K562 (cell line): ENCODE data around the gene KLHDC7B. TPM values are rescaled to one million over a fixed set of nuclear protein-coding genes. Genes with fewer than 3 reads are reported as not detected.

Source experiments
- ATF2 ChIP-seq: sonication (generic); formaldehyde crosslinking; IDR thresholded peaks from 2 replicates; pipeline ENCODE4 v1.8.1; 2022; ENCODE audit warnings: missing genetic modification reagents
- E2F6 ChIP-seq, 2 experiments: IDR thresholded peaks; 2 replicates each; pipeline ENCODE4 v1.6.1; 2011; ENCODE audit warnings: borderline replicate concordance in 1 of 2, control low read depth in 1 of 2, low read depth in 1 of 2, low read length in 1 of 2, mild to moderate bottlenecking in 1 of 2, mixed read lengths in 1 of 2, moderate library complexity in 1 of 2; ENCODE audit not compliant: insufficient read depth in 1 of 2, insufficient read length in 1 of 2, poor library complexity in 1 of 2, severe bottlenecking in 1 of 2; ENCODE audit errors: extremely low read depth in 1 of 2
- FOXJ3 ChIP-seq: sonication (generic); formaldehyde crosslinking; IDR thresholded peaks from 2 replicates; pipeline ENCODE4 v1.4.0; 2020; ENCODE audit warnings: mild to moderate bottlenecking, missing genetic modification reagents
- HMBOX1 ChIP-seq: sonication (generic); IDR thresholded peaks from 2 replicates; pipeline ENCODE4 v1.6.1; 2016
- MBD2 ChIP-seq: sonication (generic); IDR thresholded peaks from 2 replicates; pipeline ENCODE4 v1.6.1; 2016; ENCODE audit warnings: low read depth, borderline replicate concordance
- NR2C1 ChIP-seq, 2 experiments: fragments of 450-650 bp; IDR thresholded peaks; 2 replicates each; pipeline ENCODE4 v1.6.1; 2017; ENCODE audit warnings: mild to moderate bottlenecking in 2 of 2, antibody characterized with exemption in 1 of 2, inconsistent platforms in 1 of 2, missing compliant biosample characterization in 1 of 2, missing genetic modification characterization in 1 of 2
- SMAD1 ChIP-seq: fragments of 150-350 bp; IDR thresholded peaks from 2 replicates; pipeline ENCODE4 v1.6.1; 2014; ENCODE audit warnings: low read length, low read depth; ENCODE audit not compliant: partially characterized antibody
- ZNF232 ChIP-seq: sonication (generic); formaldehyde crosslinking; IDR thresholded peaks from 2 replicates; pipeline ENCODE4 v1.8.0; 2022; ENCODE audit warnings: mild to moderate bottlenecking, missing genetic modification reagents
- ZNF324 ChIP-seq: fragments of 250-450 bp; sonication (Bioruptor Pico); IDR thresholded peaks from 2 replicates; pipeline ENCODE4 v1.4.0; 2020; ENCODE audit warnings: mild to moderate bottlenecking
- ZNF354B ChIP-seq: fragments of 250-450 bp; sonication (Bioruptor Pico); IDR thresholded peaks from 2 replicates; pipeline ENCODE4 v1.4.0; 2020
- ZNF589 ChIP-seq: fragments of 200-800 bp; sonication (Bioruptor generic); IDR thresholded peaks from 2 replicates; pipeline ENCODE4 v1.6.1; 2016; ENCODE audit warnings: low read depth, missing genetic modification characterization, missing compliant biosample characterization
- ZNF717 ChIP-seq: fragments of 250-450 bp; sonication (Bioruptor Pico); IDR thresholded peaks from 2 replicates; pipeline ENCODE4 v1.5.0; 2021
- polyA plus RNA-seq, 8 experiments: library from polyadenylated mRNA; depleted of rRNA in 4 of 8; stranded (reverse) in 5 of 8; unstranded in 3 of 8; fragments of >200 nt; fragmentation: Nextera tagmentation in 2 of 8; fragmentation: Illumina TruSeq in 1 of 8; extraction: Ambion mirVana in 2 of 8; extraction: Trizol in 1 of 8; gene quantifications; 2 replicates each; pipeline versions ENCODE4 v1.2.1 to v1.2.3, GENCODE V29; 2011 to 2014; ENCODE audit warnings: inconsistent platforms in 1 of 8, missing spikeins in 1 of 8
- total RNA-seq, 7 experiments: library from RNA; depleted of rRNA in 6 of 7; stranded (reverse); fragments of >200 nt in 6 of 7; fragmentation: Illumina TruSeq in 2 of 7; extraction: Trizol in 2 of 7; gene quantifications; 2 replicates each; pipeline versions ENCODE4 v1.2.1 to v1.2.3, GENCODE V29; 2011 to 2021; ENCODE audit warnings: low replicate concordance in 1 of 7
- TF ChIP-seq, protein P1 (sequence below): IDR thresholded peaks from 3 replicates; pipeline ENCODE4 v1.6.1; 2011; ENCODE audit warnings: borderline replicate concordance, mild to moderate bottlenecking, moderate library complexity; ENCODE audit not compliant: insufficient read length; ENCODE audit errors: extremely low read depth
- TF ChIP-seq, protein P2 (sequence below): fragments of 450-650 bp; IDR thresholded peaks from 2 replicates; pipeline ENCODE4 v1.6.1; 2016; ENCODE audit warnings: borderline replicate concordance

Gene KLHDC7B
- total and polyA plus RNA-seq, 9 of the 15 experiments (the other 6 are each of a cell fraction or from before 2014, with no cell fraction given) = 0.04 to 0.22 (median 0.05) TPM; not detected in 4

DNA sequence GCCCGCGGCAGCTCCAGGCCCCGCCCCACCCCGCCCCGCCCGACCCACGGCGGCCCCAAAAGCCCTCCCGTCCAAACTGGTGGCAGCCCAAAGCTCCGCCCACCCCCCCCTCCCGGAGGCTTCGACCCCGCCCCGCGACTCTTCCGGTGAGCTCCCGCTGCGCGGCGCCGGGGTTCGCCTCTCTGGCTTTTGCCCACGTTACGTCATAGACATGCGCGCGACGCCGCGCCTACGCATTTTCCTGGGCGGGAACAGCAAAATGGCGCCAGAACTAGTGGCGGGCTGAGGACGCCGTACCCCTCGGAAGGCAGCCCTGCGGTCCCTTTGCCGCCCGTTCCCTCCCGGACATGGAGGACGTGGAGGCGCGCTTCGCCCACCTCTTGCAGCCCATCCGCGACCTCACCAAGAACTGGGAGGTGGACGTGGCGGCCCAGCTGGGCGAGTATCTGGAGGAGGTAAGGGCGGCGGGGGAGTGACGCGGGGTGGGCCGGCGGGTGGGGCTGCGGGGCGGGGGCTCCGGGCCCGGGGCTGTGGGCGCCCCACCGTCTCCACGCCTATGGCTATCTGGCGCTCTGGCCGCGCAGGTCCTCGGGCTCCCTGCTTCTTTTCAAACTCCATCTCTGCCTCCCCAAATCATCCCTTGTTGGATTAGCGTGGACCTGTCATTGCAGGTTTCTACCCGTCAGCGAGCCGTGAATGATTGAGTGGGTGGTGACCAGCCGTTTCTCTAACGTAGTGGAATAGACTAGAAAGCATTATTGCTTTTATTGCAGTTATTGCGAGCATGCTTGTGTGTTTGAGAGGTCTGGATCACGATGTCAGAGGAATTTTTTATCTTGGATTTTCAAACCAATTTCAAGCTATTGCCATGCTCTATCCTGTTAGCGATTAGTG is 37.5 kb upstream of the KLHDC7B start, which contains the start of gene NCAPH2 (continued):
- TF ChIP-seq HMBOX1 (no peak), ATF2 (CRISPR knock-in tag) (no peak), SMAD1 (peak; percentile 43), ZNF717 (no peak), E2F6 (IDR thresholded peaks at IDR 0.05; ENCODE audit: borderline replicate concordance in 1 of 2, extremely low read depth in 1 of 2, insufficient read depth in 1 of 2, insufficient read length in 1 of 2, low read depth in 1 of 2, low read length in 1 of 2, poor library complexity in 1 of 2, severe bottlenecking in 1 of 2) (peak in 1 of 2 experiments; percentile 58), ZNF589 (CRISPR knock-in tag) (no peak), FOXJ3 (CRISPR knock-in tag) (no peak), ZNF324 (CRISPR knock-in tag) (no peak), NR2C1 (IDR thresholded peaks at IDR 0.05) (no peak), NR2C1 (tag; IDR thresholded peaks at IDR 0.05) (peak; percentile 43; the same call in 1 of the 2 replicates), ZNF354B (no peak), ZNF232 (CRISPR knock-in tag) (no peak), MBD2 (peak; percentile 67)
- TF ChIP-seq, protein P1, sequence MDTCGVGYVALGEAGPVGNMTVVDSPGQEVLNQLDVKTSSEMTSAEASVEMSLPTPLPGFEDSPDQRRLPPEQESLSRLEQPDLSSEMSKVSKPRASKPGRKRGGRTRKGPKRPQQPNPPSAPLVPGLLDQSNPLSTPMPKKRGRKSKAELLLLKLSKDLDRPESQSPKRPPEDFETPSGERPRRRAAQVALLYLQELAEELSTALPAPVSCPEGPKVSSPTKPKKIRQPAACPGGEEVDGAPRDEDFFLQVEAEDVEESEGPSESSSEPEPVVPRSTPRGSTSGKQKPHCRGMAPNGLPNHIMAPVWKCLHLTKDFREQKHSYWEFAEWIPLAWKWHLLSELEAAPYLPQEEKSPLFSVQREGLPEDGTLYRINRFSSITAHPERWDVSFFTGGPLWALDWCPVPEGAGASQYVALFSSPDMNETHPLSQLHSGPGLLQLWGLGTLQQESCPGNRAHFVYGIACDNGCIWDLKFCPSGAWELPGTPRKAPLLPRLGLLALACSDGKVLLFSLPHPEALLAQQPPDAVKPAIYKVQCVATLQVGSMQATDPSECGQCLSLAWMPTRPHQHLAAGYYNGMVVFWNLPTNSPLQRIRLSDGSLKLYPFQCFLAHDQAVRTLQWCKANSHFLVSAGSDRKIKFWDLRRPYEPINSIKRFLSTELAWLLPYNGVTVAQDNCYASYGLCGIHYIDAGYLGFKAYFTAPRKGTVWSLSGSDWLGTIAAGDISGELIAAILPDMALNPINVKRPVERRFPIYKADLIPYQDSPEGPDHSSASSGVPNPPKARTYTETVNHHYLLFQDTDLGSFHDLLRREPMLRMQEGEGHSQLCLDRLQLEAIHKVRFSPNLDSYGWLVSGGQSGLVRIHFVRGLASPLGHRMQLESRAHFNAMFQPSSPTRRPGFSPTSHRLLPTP = no peak
- TF ChIP-seq, protein P2, sequence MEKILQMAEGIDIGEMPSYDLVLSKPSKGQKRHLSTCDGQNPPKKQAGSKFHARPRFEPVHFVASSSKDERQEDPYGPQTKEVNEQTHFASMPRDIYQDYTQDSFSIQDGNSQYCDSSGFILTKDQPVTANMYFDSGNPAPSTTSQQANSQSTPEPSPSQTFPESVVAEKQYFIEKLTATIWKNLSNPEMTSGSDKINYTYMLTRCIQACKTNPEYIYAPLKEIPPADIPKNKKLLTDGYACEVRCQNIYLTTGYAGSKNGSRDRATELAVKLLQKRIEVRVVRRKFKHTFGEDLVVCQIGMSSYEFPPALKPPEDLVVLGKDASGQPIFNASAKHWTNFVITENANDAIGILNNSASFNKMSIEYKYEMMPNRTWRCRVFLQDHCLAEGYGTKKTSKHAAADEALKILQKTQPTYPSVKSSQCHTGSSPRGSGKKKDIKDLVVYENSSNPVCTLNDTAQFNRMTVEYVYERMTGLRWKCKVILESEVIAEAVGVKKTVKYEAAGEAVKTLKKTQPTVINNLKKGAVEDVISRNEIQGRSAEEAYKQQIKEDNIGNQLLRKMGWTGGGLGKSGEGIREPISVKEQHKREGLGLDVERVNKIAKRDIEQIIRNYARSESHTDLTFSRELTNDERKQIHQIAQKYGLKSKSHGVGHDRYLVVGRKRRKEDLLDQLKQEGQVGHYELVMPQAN = peak; percentile 76; the same call in 1 of the 2 replicates
